IMR-90 (cell line): ENCODE results near the gene FLVCR2. TPM values are rescaled to one million over a fixed set of nuclear protein-coding genes. Genes with fewer than 3 reads are reported as not detected.

ENCODE experiments used
- ATAC-seq: fragments of 200-7000 bp; cut with Tn5 transposase; 2 replicates; pipeline ENCODE4 v1.9.1; 2020; ENCODE audit warnings: low read depth, mild to moderate bottlenecking, moderate library complexity
- BruUV-seq: library from RNA; stranded (reverse); fragments of 400-500 nt; replicated peaks from 2 replicates; lab custom pipeline; 2021; lab: Mats Ljungman, UMichigan
- CTCF ChIA-PET: fragments of 300-600 bp; formaldehyde crosslinking; extraction: SDS; loops from one replicate; lab custom pipeline; 2021; ENCODE audit warnings: antibody characterized with exemption; lab: Yijun Ruan, JAX
- POLR2A ChIA-PET: fragments of 300-600 bp; sonication (Branson Sonifier 250); formaldehyde crosslinking; loops from one replicate; lab custom pipeline; 2022; ENCODE audit warnings: antibody characterized with exemption; ENCODE audit not compliant: unreplicated experiment; lab: Charles Lee
- DNase-seq: peaks from one replicate; pipeline ENCODE4 v3.0.0; 2013
- H2AFZ ChIP-seq: replicated peaks from 2 replicates; pipeline ENCODE3; 2013; ENCODE audit warnings: low read length, mild to moderate bottlenecking; ENCODE audit not compliant: poor library complexity
- H2AK5ac ChIP-seq: 2 replicates; pipeline ENCODE4 v1.6.1; 2013; ENCODE audit warnings: low read depth, low read length, inconsistent platforms
- H2AK9ac ChIP-seq: replicated peaks from 2 replicates; pipeline ENCODE3; 2013; ENCODE audit warnings: mild to moderate bottlenecking, low read depth, low read length, moderate library complexity; ENCODE audit not compliant: poor library complexity
- H2BK120ac ChIP-seq: 2 replicates; pipeline ENCODE4 v1.6.1; 2013; ENCODE audit warnings: low read depth, low read length, inconsistent platforms
- H2BK15ac ChIP-seq: 3 replicates; pipeline ENCODE4 v1.6.1; 2013; ENCODE audit warnings: low read depth, low read length, inconsistent platforms
- H2BK20ac ChIP-seq: 2 replicates; pipeline ENCODE4 v1.6.1; 2013; ENCODE audit warnings: low read depth, mild to moderate bottlenecking, inconsistent platforms, low read length, moderate library complexity
- H2BK5ac ChIP-seq: 2 replicates; pipeline ENCODE4 v1.6.1; 2013; ENCODE audit warnings: mild to moderate bottlenecking, low read depth, low read length, inconsistent platforms; ENCODE audit not compliant: poor library complexity, severe bottlenecking
- H3K14ac ChIP-seq: replicated peaks from 2 replicates; pipeline ENCODE4 v1.6.1; 2013; ENCODE audit warnings: low read depth, low read length, inconsistent platforms
- H3K18ac ChIP-seq: 2 replicates; pipeline ENCODE4 v1.6.1; 2013; ENCODE audit warnings: low read depth, low read length, control low read depth
- H3K23ac ChIP-seq: 2 replicates; pipeline ENCODE4 v1.6.1; 2013; ENCODE audit warnings: low read depth, low read length, inconsistent platforms
- H3K27ac ChIP-seq: 2 replicates; pipeline ENCODE4 v1.5.1; 2013; ENCODE audit warnings: mild to moderate bottlenecking, control low read depth, low read length; ENCODE audit not compliant: insufficient read depth
- H3K27me3 ChIP-seq: 2 replicates; pipeline ENCODE4 v1.6.1; 2013; ENCODE audit warnings: low read length; ENCODE audit not compliant: control insufficient read depth, insufficient read depth
- H3K36me3 ChIP-seq: 2 replicates; pipeline ENCODE4 v1.6.1; 2013; ENCODE audit warnings: low read length, mixed read lengths; ENCODE audit not compliant: control insufficient read depth, insufficient read depth
- H3K4ac ChIP-seq: 2 replicates; pipeline ENCODE4 v1.6.1; 2013; ENCODE audit warnings: low read depth, low read length, inconsistent platforms
- H3K4me1 ChIP-seq: 2 replicates; pipeline ENCODE4 v1.6.1; 2013; ENCODE audit warnings: low read length, mixed read lengths; ENCODE audit not compliant: control insufficient read depth, insufficient read depth
- H3K4me2 ChIP-seq: 2 replicates; pipeline ENCODE4 v1.6.1; 2013; ENCODE audit warnings: low read depth, mild to moderate bottlenecking, control low read depth, low read length, moderate library complexity
- H3K4me3 ChIP-seq: 2 replicates; pipeline ENCODE4 v1.5.1; 2013; ENCODE audit warnings: low read depth, mild to moderate bottlenecking, control low read depth, low read length, moderate library complexity; ENCODE audit not compliant: insufficient read depth
- H3K56ac ChIP-seq: 2 replicates; pipeline ENCODE4 v1.6.1; 2013; ENCODE audit warnings: low read length, inconsistent platforms; ENCODE audit not compliant: insufficient read depth; ENCODE audit errors: extremely low read depth
- H3K79me1 ChIP-seq, 2 experiments: 2 replicates each; pipeline ENCODE4 v1.6.1; 2013; ENCODE audit warnings: low read length in 2 of 2, inconsistent platforms in 1 of 2, low read depth in 1 of 2
- H3K9ac ChIP-seq: 2 replicates; pipeline ENCODE4 v1.6.1; 2013; ENCODE audit warnings: low read depth, low read length, control low read depth
- H3K9me1 ChIP-seq: 2 replicates; pipeline ENCODE4 v1.6.1; 2013; ENCODE audit warnings: low read length, inconsistent platforms; ENCODE audit not compliant: insufficient read depth
- H3K9me3 ChIP-seq: 2 replicates; pipeline ENCODE4 v1.6.1; 2013; ENCODE audit warnings: low read length; ENCODE audit not compliant: control insufficient read depth, insufficient read depth
- H4K20me1 ChIP-seq: 2 replicates; pipeline ENCODE4 v1.6.1; 2013; ENCODE audit warnings: low read length, inconsistent platforms; ENCODE audit not compliant: insufficient read depth
- H4K5ac ChIP-seq: 2 replicates; pipeline ENCODE4 v1.6.1; 2013; ENCODE audit warnings: mild to moderate bottlenecking, low read depth, low read length, control low read depth
- H4K8ac ChIP-seq, 2 experiments: 2 replicates each; pipeline ENCODE4 v1.6.1; 2013; ENCODE audit warnings: low read depth in 2 of 2, low read length in 2 of 2, control low read depth in 1 of 2, inconsistent platforms in 1 of 2
- H4K91ac ChIP-seq: 2 replicates; pipeline ENCODE4 v1.6.1; 2013; ENCODE audit warnings: low read depth, low read length, inconsistent platforms; ENCODE audit not compliant: insufficient read depth
- CHD1 ChIP-seq: IDR thresholded peaks from 2 replicates; pipeline ENCODE4 v1.6.1; 2012; ENCODE audit warnings: low read depth, low read length, improper control_type of control experiment
- FOS ChIP-seq: fragments of 150-350 bp; IDR thresholded peaks from 2 replicates; pipeline ENCODE4 v1.6.1; 2016; ENCODE audit warnings: low read depth, low read length
- MAFK ChIP-seq: IDR thresholded peaks from 2 replicates; pipeline ENCODE4 v1.6.1; 2012; ENCODE audit warnings: low read depth, low read length, improper control_type of control experiment
- MXI1 ChIP-seq: IDR thresholded peaks from 2 replicates; pipeline ENCODE4 v1.6.1; 2012; ENCODE audit warnings: low read depth, mild to moderate bottlenecking, low read length, moderate library complexity, borderline replicate concordance
- POLR2A ChIP-seq: IDR thresholded peaks from 2 replicates; pipeline ENCODE4 v1.6.1; 2012; ENCODE audit warnings: mild to moderate bottlenecking, low read depth, low read length
- RFX5 ChIP-seq: IDR thresholded peaks from 2 replicates; pipeline ENCODE4 v1.8.0; 2012; ENCODE audit warnings: low read depth, mild to moderate bottlenecking, low read length, moderate library complexity
- SMC3 ChIP-seq: fragments of 150-350 bp; IDR thresholded peaks from 2 replicates; pipeline ENCODE4 v1.6.1; 2016; ENCODE audit warnings: low read depth, mild to moderate bottlenecking, antibody characterized with exemption, low read length, moderate library complexity
- WGBS, 2 experiments: methylation state at CpG; one replicate each; pipeline versions ENCODE4 v1.1.5 to v1.1.7; 2013; ENCODE audit warnings: missing lambda C conversion rate in 2 of 2; ENCODE audit not compliant: insufficient read length in 1 of 2; ENCODE audit errors: extremely low coverage in 2 of 2; 5-methylcytosine and 5-hydroxymethylcytosine counted together
- dilution Hi-C: fragments of 300-500 bp; cut with HindIII; formaldehyde crosslinking; loops from one replicate; pipeline ENCODE4 v1.14.3; 2018; ENCODE audit warnings: low sequenced_read_pairs; ENCODE audit not compliant: unreplicated experiment
- in situ Hi-C: fragments of 300-500 bp; cut with MboI; formaldehyde crosslinking; loops from 3 replicates; pipeline ENCODE4 v1.14.3; 2019; ENCODE audit warnings: low sequenced_read_pairs, inconsistent platforms, mixed read lengths
- intact Hi-C: fragments of 100-400 bp; cut with micrococcal nuclease; formaldehyde crosslinking; loops from 2 replicates; pipeline ENCODE4 v1.10.0; 2022
- polyA plus RNA-seq, 3 experiments: library from polyadenylated mRNA; depleted of rRNA; stranded (reverse); fragments of >200 nt; gene quantifications; 2 replicates each; pipeline ENCODE4 v1.2.3, GENCODE V29; 2012; ENCODE audit warnings: low replicate concordance in 1 of 3
- total RNA-seq: library from RNA; depleted of rRNA; stranded (reverse); fragments of >200 nt; gene quantifications from 2 replicates; pipeline ENCODE4 v1.2.3, GENCODE V29; 2012
- TF ChIP-seq, protein P1 (sequence below): fragments of 150-350 bp; IDR thresholded peaks from 2 replicates; pipeline ENCODE4 v1.6.1; 2016; ENCODE audit warnings: low read depth, mild to moderate bottlenecking, low read length, moderate library complexity, borderline replicate concordance
- TF ChIP-seq, protein P2 (sequence below): conservative IDR thresholded peaks from 2 replicates; pipeline ENCODE4 v1.5.1; 2012; ENCODE audit warnings: mild to moderate bottlenecking, low read depth, low read length, improper control_type of control experiment

The FLVCR2 gene
- total and polyA plus RNA-seq, 2 of the 4 experiments (the other 2 are of a cell fraction), result 0.94 to 1.4 TPM

DNA sequence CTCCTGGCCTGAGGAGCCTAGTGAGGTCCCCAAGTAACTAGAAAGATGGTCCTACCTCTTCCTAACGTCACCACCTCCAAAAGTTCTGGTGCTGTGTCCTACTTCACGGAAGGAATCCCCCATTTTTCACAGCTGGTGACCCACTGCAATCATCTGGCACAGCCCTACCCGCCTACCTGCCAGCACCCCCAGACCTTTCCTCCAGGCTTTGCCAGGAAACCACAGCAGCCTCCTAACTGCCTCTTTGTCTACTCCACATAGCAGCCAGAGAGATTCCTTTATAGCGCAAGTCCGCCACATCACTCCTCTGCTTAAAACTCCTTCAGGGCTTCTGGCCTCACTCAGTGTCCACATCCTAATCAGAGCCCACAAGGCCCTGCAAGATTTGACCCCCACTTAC is 13.4 kb upstream of the FLVCR2 start:
- ChIA-PET POLR2A (no interaction called here), CTCF (no interaction called here)
- peaks cover 50% of the 10 kb centered on the region for H3K27me3 ChIP-seq
- H3K18ac ChIP-seq, result no peak overlapping the region
- H3K9me3 ChIP-seq, result no peaks in the 10 kb centered on the region
- H2AK5ac ChIP-seq, result no peak overlapping the region
- H3K9ac ChIP-seq, result no peak overlapping the region
- dilution Hi-C loops (no loop called here), in situ Hi-C loops (no loop called here), intact Hi-C loops (no loop called here)
- H4K20me1 ChIP-seq, result no peaks in the 10 kb centered on the region
- no peak overlapping the region for H2BK120ac ChIP-seq
- H3K4me2 ChIP-seq, result no peak overlapping the region
- H4K5ac ChIP-seq, result no peak overlapping the region
- H4K8ac ChIP-seq, result no peak overlapping the region
- no peak overlapping the region for H2BK20ac ChIP-seq
- DNase-seq, result no peak
- H3K23ac ChIP-seq, result no peak overlapping the region
- no peak overlapping the region for H3K56ac ChIP-seq
- H3K9me1 ChIP-seq, result no peaks in the 10 kb centered on the region
- no peak overlapping the region for H3K4ac ChIP-seq
- H3K36me3 ChIP-seq, result no peaks in the 10 kb centered on the region
- H4K91ac ChIP-seq, result no peak overlapping the region
- H3K4me3 ChIP-seq, result no peak overlapping the region
- TF ChIP-seq MAFK, result no peak
- TF ChIP-seq RFX5, result no peak
- no peak for TF ChIP-seq MXI1
- TF ChIP-seq, protein P1, sequence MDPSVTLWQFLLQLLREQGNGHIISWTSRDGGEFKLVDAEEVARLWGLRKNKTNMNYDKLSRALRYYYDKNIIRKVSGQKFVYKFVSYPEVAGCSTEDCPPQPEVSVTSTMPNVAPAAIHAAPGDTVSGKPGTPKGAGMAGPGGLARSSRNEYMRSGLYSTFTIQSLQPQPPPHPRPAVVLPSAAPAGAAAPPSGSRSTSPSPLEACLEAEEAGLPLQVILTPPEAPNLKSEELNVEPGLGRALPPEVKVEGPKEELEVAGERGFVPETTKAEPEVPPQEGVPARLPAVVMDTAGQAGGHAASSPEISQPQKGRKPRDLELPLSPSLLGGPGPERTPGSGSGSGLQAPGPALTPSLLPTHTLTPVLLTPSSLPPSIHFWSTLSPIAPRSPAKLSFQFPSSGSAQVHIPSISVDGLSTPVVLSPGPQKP, result no peak
- TF ChIP-seq SMC3, result no peak
- TF ChIP-seq, protein P2, sequence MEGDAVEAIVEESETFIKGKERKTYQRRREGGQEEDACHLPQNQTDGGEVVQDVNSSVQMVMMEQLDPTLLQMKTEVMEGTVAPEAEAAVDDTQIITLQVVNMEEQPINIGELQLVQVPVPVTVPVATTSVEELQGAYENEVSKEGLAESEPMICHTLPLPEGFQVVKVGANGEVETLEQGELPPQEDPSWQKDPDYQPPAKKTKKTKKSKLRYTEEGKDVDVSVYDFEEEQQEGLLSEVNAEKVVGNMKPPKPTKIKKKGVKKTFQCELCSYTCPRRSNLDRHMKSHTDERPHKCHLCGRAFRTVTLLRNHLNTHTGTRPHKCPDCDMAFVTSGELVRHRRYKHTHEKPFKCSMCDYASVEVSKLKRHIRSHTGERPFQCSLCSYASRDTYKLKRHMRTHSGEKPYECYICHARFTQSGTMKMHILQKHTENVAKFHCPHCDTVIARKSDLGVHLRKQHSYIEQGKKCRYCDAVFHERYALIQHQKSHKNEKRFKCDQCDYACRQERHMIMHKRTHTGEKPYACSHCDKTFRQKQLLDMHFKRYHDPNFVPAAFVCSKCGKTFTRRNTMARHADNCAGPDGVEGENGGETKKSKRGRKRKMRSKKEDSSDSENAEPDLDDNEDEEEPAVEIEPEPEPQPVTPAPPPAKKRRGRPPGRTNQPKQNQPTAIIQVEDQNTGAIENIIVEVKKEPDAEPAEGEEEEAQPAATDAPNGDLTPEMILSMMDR, result no peak
- TF ChIP-seq POLR2A, result no peak
- no peak for TF ChIP-seq FOS
- no peak for TF ChIP-seq CHD1
- H3K27ac ChIP-seq, result no peak overlapping the region
- BruUV-seq, result no TSS peak
- H2BK5ac ChIP-seq, result no peak overlapping the region
- no peaks in the 10 kb centered on the region for H3K79me1 ChIP-seq
- no peaks in the 10 kb centered on the region for H3K4me1 ChIP-seq
- ATAC-seq, result no peak
- no peak overlapping the region for H2AK9ac ChIP-seq
- no peak overlapping the region for H3K14ac ChIP-seq
- 61% methylated on average over 5 of the region's 5 CpGs; no CpG with 5 or more reads in 1 of the 2 experiments for WGBS, 2 experiments
- no peak overlapping the region for H2AFZ ChIP-seq
- H2BK15ac ChIP-seq, result no peak overlapping the region
